ENCODE data around the gene RASGRF1.
"Not testable (repeated sequence)": the region's sequence is repeated elsewhere in the genome, so short reads cannot be mapped to it uniquely, and the experiment has no call there.

The RASGRF1 gene

GRCh38 chr15:79003896-79004295 lies 86.7 kb downstream of the RASGRF1 start:
- DNase-seq, result no peak

DNA sequence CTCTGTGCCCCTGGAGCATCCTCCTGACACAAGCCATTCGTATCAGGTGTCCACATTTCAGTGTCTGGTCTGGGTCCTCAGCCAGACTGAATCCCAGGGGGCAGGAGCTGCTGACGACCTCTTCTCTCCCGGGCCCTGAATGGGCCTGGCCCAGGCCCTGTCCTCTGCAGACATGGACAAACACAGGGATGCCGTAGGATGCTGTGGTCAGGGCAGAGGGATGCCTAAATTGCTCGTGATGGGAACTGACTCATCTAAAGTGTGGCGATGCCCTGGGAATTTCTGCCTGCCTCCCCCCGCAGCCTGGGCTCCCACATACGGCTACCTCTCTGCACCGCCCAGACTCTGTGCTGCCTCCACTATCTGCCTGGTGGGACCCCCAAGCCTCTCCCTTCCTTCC lies 87.3 kb downstream of the RASGRF1 start:
- no peak for DNase-seq

- DNase-seq, result no peak
Observed at GRCh38 chr15:79002581-79002980, 88.0 kb downstream of the RASGRF1 start.

DNA sequence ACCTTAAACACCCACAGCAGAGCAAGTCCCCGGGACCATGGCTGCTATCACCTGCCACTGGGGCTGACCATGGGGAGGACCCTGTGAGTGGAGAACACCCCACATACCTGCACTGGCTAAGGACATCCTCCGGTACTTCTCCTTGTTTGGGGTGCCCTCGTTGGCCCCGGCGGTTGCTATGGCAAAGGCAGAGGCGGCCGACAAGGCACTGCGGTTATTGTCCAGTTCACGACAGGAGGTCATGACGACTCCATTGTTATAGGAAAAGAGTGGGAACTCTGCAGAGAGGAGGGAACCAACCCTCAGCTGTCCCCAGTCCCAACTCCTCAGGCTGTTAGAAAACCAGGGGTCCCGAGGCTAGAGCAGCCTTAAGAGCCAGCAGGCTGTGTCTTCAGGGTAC lies 90.9 kb downstream of the RASGRF1 start:
- no peak for DNase-seq

DNA sequence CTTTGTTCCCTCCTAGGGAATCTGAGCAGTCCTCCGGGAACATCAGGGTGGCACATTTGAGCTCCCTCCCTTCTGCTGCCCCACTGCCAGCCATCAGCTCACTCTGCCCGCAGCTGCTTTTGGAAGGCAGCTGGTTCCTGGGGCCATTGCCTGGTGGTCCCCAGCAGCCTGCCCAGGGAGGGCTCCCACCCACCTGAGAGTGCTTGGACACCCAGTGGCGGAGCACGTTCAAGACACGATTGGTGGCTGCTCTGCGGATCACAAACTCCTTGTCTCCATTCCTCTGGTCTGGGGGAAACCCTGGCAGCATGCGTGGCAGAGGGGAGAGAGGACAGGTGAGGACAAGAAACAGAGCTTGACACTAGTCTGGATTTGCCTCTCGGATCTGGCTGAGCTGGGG lies 92.1 kb downstream of the RASGRF1 start:
- no peak for DNase-seq

DNA sequence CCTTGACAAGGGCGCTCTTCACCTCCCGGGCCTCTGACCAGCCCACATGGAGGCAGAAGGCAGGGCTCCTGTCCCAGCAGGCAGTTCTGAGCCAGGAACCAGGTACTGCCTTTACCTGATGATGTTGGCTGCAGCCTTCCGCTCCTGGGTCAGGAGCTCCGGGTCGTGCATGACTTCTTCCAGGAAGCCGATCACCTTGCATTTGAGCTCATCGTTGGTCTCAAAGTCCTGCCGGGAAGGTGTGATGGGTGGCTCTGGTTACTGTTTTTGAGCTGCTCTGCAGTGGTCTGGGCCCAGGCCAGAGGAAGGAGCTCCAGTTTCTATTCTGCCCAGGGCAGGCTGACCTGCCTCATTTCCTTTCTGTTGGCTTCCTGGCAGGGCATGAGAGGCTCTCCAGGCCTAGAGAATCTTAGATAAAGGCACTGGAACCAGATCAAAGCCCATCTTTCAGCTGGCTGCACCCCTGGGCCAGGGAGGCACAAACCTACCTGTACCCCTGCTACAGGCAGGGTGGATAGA lies 92.5 kb downstream of the RASGRF1 start:
- no peak for DNase-seq

DNA sequence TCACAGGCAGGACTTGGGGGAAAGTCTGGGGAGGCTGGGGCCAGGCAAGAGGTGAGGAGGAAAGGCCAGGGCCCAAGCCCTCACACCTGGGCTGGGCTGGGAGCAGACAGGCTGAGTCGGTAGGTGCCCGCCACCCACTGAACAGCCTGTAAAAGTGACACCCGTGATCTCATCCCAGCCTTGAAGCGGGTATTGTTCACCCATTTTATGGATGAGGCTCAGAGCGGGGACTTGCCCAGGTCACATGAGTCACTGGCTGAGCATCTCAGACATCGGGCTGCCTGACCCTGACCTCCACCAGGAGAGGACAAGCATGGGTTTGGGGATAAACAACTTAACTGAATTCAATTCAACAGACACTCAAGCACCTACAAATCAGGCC lies 93.7 kb downstream of the RASGRF1 start:
- DNase-seq, result no peak

GRCh38 chr15:78995921-78996893 lies 94.4 kb downstream of the RASGRF1 start:
- no peak for DNase-seq

GRCh38 chr15:78995161-78995560 lies 95.4 kb downstream of the RASGRF1 start:
- not testable (repeated sequence) for DNase-seq

GRCh38 chr15:78993931-78994530 lies 96.5 kb downstream of the RASGRF1 start:
- DNase-seq, result no peak

GRCh38 chr15:78993257-78993930 lies 97.2 kb downstream of the RASGRF1 start:
- no peak for DNase-seq

- DNase-seq, result no peak
Observed at GRCh38 chr15:78992416-78993256, 97.9 kb downstream of the RASGRF1 start.

DNA sequence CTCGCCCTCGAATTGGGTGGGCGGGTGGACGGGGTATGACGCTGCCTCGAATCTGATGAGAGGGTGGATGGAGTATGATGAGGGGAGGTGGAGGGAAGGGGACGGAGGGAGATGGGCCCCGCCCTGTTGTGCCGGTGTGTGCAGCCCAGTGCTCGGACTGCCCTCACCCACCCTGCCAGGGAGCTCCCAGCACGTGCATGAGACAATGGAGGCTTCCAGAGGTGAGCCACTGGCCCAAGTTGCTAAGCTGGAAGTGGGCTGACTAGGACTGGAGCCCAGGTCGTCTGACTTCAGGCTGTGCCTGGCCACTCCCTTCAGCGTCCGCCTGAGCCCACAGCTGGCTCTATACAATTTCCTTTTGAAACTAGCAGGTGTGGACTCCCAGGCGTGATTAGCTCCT lies 98.7 kb downstream of the RASGRF1 start:
- no peak for DNase-seq

- no peak for DNase-seq
Observed at GRCh38 chr15:78991476-78991875, 99.1 kb downstream of the RASGRF1 start.

DNA sequence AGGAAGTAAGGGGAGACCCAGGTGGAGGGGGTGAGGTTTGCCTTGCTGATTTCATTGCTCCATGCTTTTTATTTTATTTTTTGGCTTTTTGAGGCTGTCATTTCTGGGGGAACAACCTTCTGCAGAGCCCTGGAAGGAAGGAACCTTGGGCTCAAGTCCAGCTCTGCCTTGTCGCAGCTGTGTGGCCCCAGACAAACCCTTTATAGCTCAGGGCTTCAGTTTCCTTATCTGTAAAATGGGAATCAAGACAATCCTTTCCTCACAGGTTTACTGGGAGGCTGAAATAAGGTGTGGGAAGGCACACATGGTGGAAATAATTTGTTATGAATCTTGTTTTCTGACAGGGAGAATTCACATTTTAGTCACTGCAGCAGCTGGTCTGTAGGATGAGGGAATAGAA lies 100.3 kb downstream of the RASGRF1 start:
- no peak for DNase-seq

GRCh38 chr15:78989701-78990240 lies 100.8 kb downstream of the RASGRF1 start:
- no peak for DNase-seq

DNA sequence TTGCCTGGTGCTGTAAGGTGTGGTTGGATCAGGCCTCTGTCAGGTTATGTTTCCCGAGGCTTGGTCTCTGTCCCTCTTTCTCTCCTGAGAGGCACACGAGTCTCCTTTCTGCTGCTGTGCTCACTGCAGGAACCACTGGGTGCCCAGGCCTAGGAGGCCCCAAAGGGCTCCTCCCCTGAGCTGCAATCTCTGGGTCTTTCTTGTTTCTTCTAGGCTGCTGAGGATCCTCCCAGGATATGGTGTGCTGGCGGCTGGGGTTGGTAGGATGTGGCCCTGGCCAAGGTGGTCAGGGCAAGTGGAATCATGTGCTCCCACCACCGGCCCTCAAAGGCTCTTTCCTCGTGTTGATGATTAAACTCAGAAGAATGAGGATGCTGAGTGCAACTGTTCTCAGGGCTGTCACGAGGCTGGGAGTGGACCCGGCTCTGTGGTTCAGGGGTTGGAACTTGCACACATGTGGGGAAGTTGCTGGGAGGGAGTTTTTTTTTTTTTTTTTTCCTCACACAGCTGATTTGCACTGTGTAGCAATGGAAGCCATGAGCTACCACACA lies 102.1 kb downstream of the RASGRF1 start:
- DNase-seq, result no peak

GRCh38 chr15:78987556-78988360 lies 102.8 kb downstream of the RASGRF1 start:
- DNase-seq, result no peak

GRCh38 chr15:78985859-78986475 lies 104.6 kb downstream of the RASGRF1 start:
- DNase-seq, result no peak

DNA sequence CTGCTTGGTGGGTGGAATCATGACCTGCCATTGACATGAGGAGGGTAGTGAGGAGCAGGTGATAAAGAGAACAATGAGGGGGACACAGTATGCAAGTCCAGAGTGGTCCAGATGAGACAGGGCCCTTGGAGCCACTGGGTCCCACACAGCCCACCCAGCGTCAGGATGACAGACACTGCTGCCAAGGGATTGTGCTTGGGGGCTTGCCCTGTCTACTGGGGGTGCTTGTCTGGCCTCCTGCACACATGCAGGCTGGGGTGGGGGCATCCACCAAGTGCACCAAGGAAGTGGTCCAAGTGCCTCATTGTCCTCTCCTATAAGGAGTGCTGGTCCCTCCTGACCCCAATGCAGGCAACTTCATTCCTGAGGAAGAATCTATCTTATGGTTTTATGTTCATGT lies 106.5 kb downstream of the RASGRF1 start:
- DNase-seq, result no peak
